K562 (cell line): ENCODE results near the gene STAG2. TPM values are rescaled to one million over a fixed set of nuclear protein-coding genes. Genes with fewer than 3 reads are reported as not detected.
A peak's percentile ranks its signal among the peaks of the same experiment; 100 is the strongest.

Experiments used
- BHLHE40 ChIP-seq: IDR thresholded peaks from 2 replicates; pipeline ENCODE4 v1.6.1; 2011; ENCODE audit warnings: low read length, improper control_type of control experiment
- HDAC3 ChIP-seq: fragments of 450-650 bp; IDR thresholded peaks from 2 replicates; pipeline ENCODE4 v1.6.1; 2018; ENCODE audit warnings: borderline replicate concordance, mild to moderate bottlenecking, moderate library complexity; ENCODE audit not compliant: partially characterized antibody
- KHSRP ChIP-seq: fragments of 450-650 bp; IDR thresholded peaks from 2 replicates; pipeline ENCODE4 v1.6.1; 2017
- NEUROD1 ChIP-seq: fragments of 150-350 bp; IDR thresholded peaks from 2 replicates; pipeline ENCODE4 v1.6.1; 2014; ENCODE audit warnings: borderline replicate concordance, low read length, low read depth; ENCODE audit not compliant: partially characterized antibody
- NFE2 ChIP-seq: IDR thresholded peaks from 2 replicates; pipeline ENCODE4 v1.6.1; 2014; ENCODE audit warnings: antibody characterized with exemption, low read depth
- RBBP5 ChIP-seq: fragments of 200-600 bp; sonication (generic); IDR thresholded peaks from 2 replicates; pipeline ENCODE4 v1.6.1; 2012; ENCODE audit warnings: borderline replicate concordance, mild to moderate bottlenecking, low read length, control low read depth, inconsistent platforms; ENCODE audit not compliant: insufficient read depth, poor library complexity, severe bottlenecking
- RNF219 ChIP-seq: fragments of 250-450 bp; sonication (Bioruptor Pico); IDR thresholded peaks from 2 replicates; pipeline ENCODE4 v1.5.0; 2022; ENCODE audit warnings: mild to moderate bottlenecking
- TCF7 ChIP-seq: sonication (generic); IDR thresholded peaks from 2 replicates; pipeline ENCODE4 v1.6.1; 2016; ENCODE audit warnings: antibody characterized with exemption, borderline replicate concordance
- ZC3H4 ChIP-seq: sonication (generic); formaldehyde crosslinking; IDR thresholded peaks from 2 replicates; pipeline ENCODE4 v1.9.0; 2021; ENCODE audit warnings: missing genetic modification reagents, borderline replicate concordance
- ZNF644 ChIP-seq: fragments of 200-800 bp; sonication (Bioruptor generic); IDR thresholded peaks from 2 replicates; pipeline ENCODE4 v1.6.1; 2016; ENCODE audit warnings: low read depth, missing genetic modification characterization, missing compliant biosample characterization
- ZNF766 ChIP-seq: fragments of 200-800 bp; sonication (Bioruptor generic); conservative IDR thresholded peaks from 2 replicates; pipeline ENCODE4 v1.6.1; 2016; ENCODE audit warnings: missing genetic modification characterization, missing compliant biosample characterization
- polyA plus RNA-seq, 8 experiments: library from polyadenylated mRNA; depleted of rRNA in 4 of 8; stranded (reverse) in 5 of 8; unstranded in 3 of 8; fragments of >200 nt; fragmentation: Nextera tagmentation in 2 of 8; fragmentation: Illumina TruSeq in 1 of 8; extraction: Ambion mirVana in 2 of 8; extraction: Trizol in 1 of 8; gene quantifications; 2 replicates each; pipeline versions ENCODE4 v1.2.1 to v1.2.3, GENCODE V29; 2011 to 2014; ENCODE audit warnings: inconsistent platforms in 1 of 8, missing spikeins in 1 of 8
- total RNA-seq, 7 experiments: library from RNA; depleted of rRNA in 6 of 7; stranded (reverse); fragments of >200 nt in 6 of 7; fragmentation: Illumina TruSeq in 2 of 7; extraction: Trizol in 2 of 7; gene quantifications; 2 replicates each; pipeline versions ENCODE4 v1.2.1 to v1.2.3, GENCODE V29; 2011 to 2021; ENCODE audit warnings: low replicate concordance in 1 of 7
- TF ChIP-seq, protein P1 (sequence below): fragments of 450-650 bp; formaldehyde crosslinking; conservative IDR thresholded peaks from 2 replicates; pipeline ENCODE4 v1.4.0; 2022; ENCODE audit warnings: mild to moderate bottlenecking, missing genetic modification characterization
- TF ChIP-seq, protein P2 (sequence below), 3 experiments: fragments of 200-800 bp in 1 of 3; fragments of 250-450 bp in 1 of 3; fragments of 450-650 bp in 1 of 3; sonication (Bioruptor Pico) in 1 of 3; sonication (Bioruptor generic) in 1 of 3; formaldehyde crosslinking in 1 of 3; IDR thresholded peaks; 2 replicates each; pipeline versions ENCODE4 v1.6.1 to v1.8.0; 2016 to 2022; ENCODE audit warnings: mild to moderate bottlenecking in 2 of 3, missing genetic modification characterization in 2 of 3, missing compliant biosample characterization in 1 of 3, moderate library complexity in 1 of 3
- TF ChIP-seq, protein P3 (sequence below), 2 experiments: fragments of 250-450 bp in 1 of 2; fragments of 450-650 bp in 1 of 2; sonication (Bioruptor Pico) in 1 of 2; IDR thresholded peaks; 2 replicates each; pipeline versions ENCODE4 v1.6.1 to v1.8.0; 2016 to 2021; ENCODE audit warnings: mild to moderate bottlenecking in 2 of 2, moderate library complexity in 2 of 2, missing compliant biosample characterization in 1 of 2, missing genetic modification characterization in 1 of 2

The STAG2 gene
- total and polyA plus RNA-seq, 9 of the 15 experiments (the other 6 are each of a cell fraction or from before 2014, with no cell fraction given) = 40.3 to 133 (median 90.1) TPM

GRCh38 chrX:123959281-123960063 lies 2.0 kb upstream of the STAG2 start (continued):
- TF ChIP-seq RNF219 (CRISPR knock-in tag) = no peak
- TF ChIP-seq, protein P1, sequence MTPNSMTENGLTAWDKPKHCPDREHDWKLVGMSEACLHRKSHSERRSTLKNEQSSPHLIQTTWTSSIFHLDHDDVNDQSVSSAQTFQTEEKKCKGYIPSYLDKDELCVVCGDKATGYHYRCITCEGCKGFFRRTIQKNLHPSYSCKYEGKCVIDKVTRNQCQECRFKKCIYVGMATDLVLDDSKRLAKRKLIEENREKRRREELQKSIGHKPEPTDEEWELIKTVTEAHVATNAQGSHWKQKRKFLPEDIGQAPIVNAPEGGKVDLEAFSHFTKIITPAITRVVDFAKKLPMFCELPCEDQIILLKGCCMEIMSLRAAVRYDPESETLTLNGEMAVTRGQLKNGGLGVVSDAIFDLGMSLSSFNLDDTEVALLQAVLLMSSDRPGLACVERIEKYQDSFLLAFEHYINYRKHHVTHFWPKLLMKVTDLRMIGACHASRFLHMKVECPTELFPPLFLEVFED (CRISPR knock-in tag) = 0 out of 2 replicates have a peak, but pooled peaks have one; percentile 22
- TF ChIP-seq ZC3H4 (CRISPR knock-in tag) = peak; percentile 69; the same call in 1 of the 2 replicates
- TF ChIP-seq RBBP5 = peak; percentile 71
- TF ChIP-seq, protein P2, sequence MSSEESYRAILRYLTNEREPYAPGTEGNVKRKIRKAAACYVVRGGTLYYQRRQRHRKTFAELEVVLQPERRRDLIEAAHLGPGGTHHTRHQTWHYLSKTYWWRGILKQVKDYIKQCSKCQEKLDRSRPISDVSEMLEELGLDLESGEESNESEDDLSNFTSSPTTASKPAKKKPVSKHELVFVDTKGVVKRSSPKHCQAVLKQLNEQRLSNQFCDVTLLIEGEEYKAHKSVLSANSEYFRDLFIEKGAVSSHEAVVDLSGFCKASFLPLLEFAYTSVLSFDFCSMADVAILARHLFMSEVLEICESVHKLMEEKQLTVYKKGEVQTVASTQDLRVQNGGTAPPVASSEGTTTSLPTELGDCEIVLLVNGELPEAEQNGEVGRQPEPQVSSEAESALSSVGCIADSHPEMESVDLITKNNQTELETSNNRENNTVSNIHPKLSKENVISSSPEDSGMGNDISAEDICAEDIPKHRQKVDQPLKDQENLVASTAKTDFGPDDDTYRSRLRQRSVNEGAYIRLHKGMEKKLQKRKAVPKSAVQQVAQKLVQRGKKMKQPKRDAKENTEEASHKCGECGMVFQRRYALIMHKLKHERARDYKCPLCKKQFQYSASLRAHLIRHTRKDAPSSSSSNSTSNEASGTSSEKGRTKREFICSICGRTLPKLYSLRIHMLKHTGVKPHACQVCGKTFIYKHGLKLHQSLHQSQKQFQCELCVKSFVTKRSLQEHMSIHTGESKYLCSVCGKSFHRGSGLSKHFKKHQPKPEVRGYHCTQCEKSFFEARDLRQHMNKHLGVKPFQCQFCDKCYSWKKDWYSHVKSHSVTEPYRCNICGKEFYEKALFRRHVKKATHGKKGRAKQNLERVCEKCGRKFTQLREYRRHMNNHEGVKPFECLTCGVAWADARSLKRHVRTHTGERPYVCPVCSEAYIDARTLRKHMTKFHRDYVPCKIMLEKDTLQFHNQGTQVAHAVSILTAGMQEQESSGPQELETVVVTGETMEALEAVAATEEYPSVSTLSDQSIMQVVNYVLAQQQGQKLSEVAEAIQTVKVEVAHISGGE (CRISPR knock-in tag; IDR thresholded peaks at IDR 0.05) = peak in 1 of 3 experiments; percentile 44; a peak in 1 of 6 replicates
- TF ChIP-seq HDAC3 = no peak
- TF ChIP-seq NEUROD1 = peak; percentile 28
- no peak for TF ChIP-seq KHSRP
- TF ChIP-seq BHLHE40 = no peak
- TF ChIP-seq ZNF644 (tag) = 0 out of 2 replicates have a peak, but pooled peaks have one; percentile 11
- TF ChIP-seq NFE2 = no peak
- no peak for TF ChIP-seq TCF7
- TF ChIP-seq, protein P3, sequence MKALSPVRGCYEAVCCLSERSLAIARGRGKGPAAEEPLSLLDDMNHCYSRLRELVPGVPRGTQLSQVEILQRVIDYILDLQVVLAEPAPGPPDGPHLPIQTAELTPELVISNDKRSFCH (CRISPR knock-in tag; IDR thresholded peaks at IDR 0.05) = no peak
- TF ChIP-seq, protein P3 (tag; IDR thresholded peaks at IDR 0.05) = peak; percentile 24; the same call in 1 of the 2 replicates
- TF ChIP-seq ZNF766 (CRISPR knock-in tag) = 0 out of 2 replicates have a peak, but pooled peaks have one; percentile 6
